ENCODE measurements around the gene GIPC2. TPM values are rescaled to one million over a fixed set of nuclear protein-coding genes. Genes with fewer than 3 reads are reported as not detected.

GIPC2 gene
- total RNA-seq, 6 donors from 2014 or later, result 0.33 to 4.1 (median 1.8) TPM

- ATAC-seq (ENCODE audit: low FRiP score in 2 of 2), result no peak
- H3K27ac ChIP-seq, result no peak overlapping the region
- no peaks in the 10 kb centered on the region for H3K36me3 ChIP-seq
- H3K4me1 ChIP-seq, result peaks cover 0 to 10% (median 2%) of the 10 kb centered on the region in 4 donors
- peaks cover 0 to 2% (median under 1%) of the 10 kb centered on the region in 4 donors for H3K27me3 ChIP-seq
- H3K4me3 ChIP-seq, result no peak overlapping the region
- 80 to 83% methylated on average over 3 of the region's 3 CpGs for WGBS, 2 donors
- DNase-seq, result no peak
- H3K9me3 ChIP-seq, result no peaks in the 10 kb centered on the region
- TF ChIP-seq POLR2A (IDR thresholded peaks at IDR 0.05), result no peak
- no peak for TF ChIP-seq EP300 (IDR thresholded peaks at IDR 0.05)
- no peak for TF ChIP-seq POLR2AphosphoS5 (IDR thresholded peaks at IDR 0.05)
- no peak for TF ChIP-seq CTCF (IDR thresholded peaks at IDR 0.05)
Measured at GRCh38 chr1:78040484-78041089, 5.2 kb upstream of the GIPC2 start.

GRCh38 chr1:78043436-78043835 is 2.3 kb upstream of the GIPC2 start:
- H3K27ac ChIP-seq, result no peak overlapping the region
- peaks cover 0 to 12% (median 6%) of the 10 kb centered on the region in 4 donors for H3K27me3 ChIP-seq
- no peak for TF ChIP-seq EP300 (IDR thresholded peaks at IDR 0.05)
- TF ChIP-seq POLR2A (IDR thresholded peaks at IDR 0.05), result no peak
- no peak for TF ChIP-seq CTCF (IDR thresholded peaks at IDR 0.05)
- TF ChIP-seq POLR2AphosphoS5 (IDR thresholded peaks at IDR 0.05), result no peak
- no peaks in the 10 kb centered on the region for H3K36me3 ChIP-seq
- ATAC-seq (ENCODE audit: low FRiP score in 2 of 2) (no peak), DNase-seq (no peak)
- H3K4me3 ChIP-seq, result no peak overlapping the region
- peaks cover 0 to 18% (median 13%) of the 10 kb centered on the region in 4 donors for H3K4me1 ChIP-seq
- H3K9me3 ChIP-seq, result no peaks in the 10 kb centered on the region
- whole genome bisulfite sequencing, 2 donors, result 82 to 86% methylated on average over 3 of the region's 3 CpGs

GRCh38 chr1:78044796-78045562 is 787 bp upstream of the GIPC2 start:
- ATAC-seq (ENCODE audit: low FRiP score in 2 of 2) (peak in 1 of 2 donors; percentile 20), DNase-seq (no peak)
- H3K9me3 ChIP-seq, result no peaks in the 10 kb centered on the region
- no peak for TF ChIP-seq EP300 (IDR thresholded peaks at IDR 0.05)
- H3K4me3 ChIP-seq, result peak overlapping the region in 3 of 4 donors; percentile 52 to 77 (median 67)
- peaks cover 0 to 12% (median 6%) of the 10 kb centered on the region in 4 donors for H3K27me3 ChIP-seq
- H3K27ac ChIP-seq, result peak overlapping the region in 3 of 4 donors; percentile 43 to 78 (median 73)
- WGBS, 2 donors, result 55 to 63% methylated on average over 14 of the region's 14 CpGs
- H3K36me3 ChIP-seq, result no peaks in the 10 kb centered on the region
- H3K4me1 ChIP-seq, result peaks cover 0 to 18% (median 13%) of the 10 kb centered on the region in 4 donors

GRCh38 chr1:78045563-78045925 is 222 bp upstream of the GIPC2 start:
- peaks cover 0 to 12% (median 6%) of the 10 kb centered on the region in 4 donors for H3K27me3 ChIP-seq
- peak overlapping the region; percentile 43 to 78 (median 67) for H3K27ac ChIP-seq
- peak overlapping the region in 3 of 4 donors; percentile 52 to 77 (median 67) for H3K4me3 ChIP-seq
- TF ChIP-seq POLR2A (IDR thresholded peaks at IDR 0.05) (no peak), EP300 (IDR thresholded peaks at IDR 0.05) (no peak), POLR2AphosphoS5 (IDR thresholded peaks at IDR 0.05) (no peak), CTCF (IDR thresholded peaks at IDR 0.05) (no peak)
- ATAC-seq (ENCODE audit: low FRiP score in 2 of 2), result peak in 1 of 2 donors; percentile 54
- DNase-seq, result no peak
- no peaks in the 10 kb centered on the region for H3K9me3 ChIP-seq
- H3K4me1 ChIP-seq, result peaks cover 0 to 18% (median 13%) of the 10 kb centered on the region in 4 donors
- WGBS, 2 donors, result 31 to 39% methylated on average over 13 to 19 of the region's 19 CpGs
- no peaks in the 10 kb centered on the region for H3K36me3 ChIP-seq

GRCh38 chr1:78047106-78047505 is 1.3 kb downstream of the GIPC2 start:
- no peak for ATAC-seq (ENCODE audit: low FRiP score in 2 of 2)
- H3K4me3 ChIP-seq, result peak overlapping the region in 2 of 4 donors; percentile 67 to 77
- no peak for DNase-seq
- H3K4me1 ChIP-seq, result peaks cover 0 to 18% (median 13%) of the 10 kb centered on the region in 4 donors
- 64 to 76% methylated on average over 5 of the region's 5 CpGs for WGBS, 2 donors
- H3K9me3 ChIP-seq, result no peaks in the 10 kb centered on the region
- peaks cover 0 to 12% (median 6%) of the 10 kb centered on the region in 4 donors for H3K27me3 ChIP-seq
- peak overlapping the region in 2 of 4 donors; percentile 43 to 73 for H3K27ac ChIP-seq
- H3K36me3 ChIP-seq, result no peaks in the 10 kb centered on the region
- TF ChIP-seq EP300 (IDR thresholded peaks at IDR 0.05), result no peak
- no peak for TF ChIP-seq POLR2A (IDR thresholded peaks at IDR 0.05)
- no peak for TF ChIP-seq POLR2AphosphoS5 (IDR thresholded peaks at IDR 0.05)
- TF ChIP-seq CTCF (IDR thresholded peaks at IDR 0.05), result no peak
